GM12878 (cell line): ENCODE results near the gene ARMC3. TPM values are rescaled to one million over a fixed set of nuclear protein-coding genes. Genes with fewer than 3 reads are reported as not detected.

Experiments used
- ATAC-seq: fragments of 200-7000 bp; cut with Tn5 transposase; 3 replicates; pipeline ENCODE4 v1.9.1; 2020; ENCODE audit warnings: mild to moderate bottlenecking, moderate library complexity
- BruUV-seq: library from RNA; stranded (reverse); fragments of 400-500 nt; replicated peaks from 2 replicates; lab custom pipeline; 2021; lab: Mats Ljungman, UMichigan
- CTCF ChIA-PET: fragments of 300-600 bp; sonication (Branson Sonifier 250); formaldehyde crosslinking; extraction: SDS; loops from one replicate; lab custom pipeline; 2021; ENCODE audit warnings: inconsistent platforms; lab: Yijun Ruan, JAX
- POLR2A ChIA-PET: fragments of 350-600 bp; formaldehyde crosslinking; extraction: SDS; loops from one replicate; lab custom pipeline; 2021; ENCODE audit warnings: inconsistent platforms; lab: Charles Lee
- RAD21 ChIA-PET: fragments of 300-600 bp; sonication (Branson Sonifier 250); formaldehyde crosslinking; loops from one replicate; lab custom pipeline; 2023; ENCODE audit warnings: antibody characterized with exemption; ENCODE audit not compliant: unreplicated experiment; lab: Charles Lee
- SMC1A ChIA-PET: fragments of 300-600 bp; sonication (Branson Sonifier 250); formaldehyde crosslinking; loops from one replicate; lab custom pipeline; 2023; ENCODE audit not compliant: unreplicated experiment, uncharacterized antibody; lab: Charles Lee
- DNase-seq: peaks from one replicate; pipeline ENCODE4 v3.0.0-alpha.2; 2011; ENCODE audit warnings: low read depth, low spot score
- FAIRE-seq: peaks from 3 replicates; lab custom pipeline; 2011; peaks lifted over from hg19 to GRCh38; lab: Jason Lieb, UNC
- H2AFZ ChIP-seq: 2 replicates; pipeline ENCODE4 v1.6.0; 2011; ENCODE audit warnings: low read depth, low read length, control low read depth; ENCODE audit not compliant: control insufficient read depth
- H3K27ac ChIP-seq: 2 replicates; pipeline ENCODE4 v1.5.1; 2011; ENCODE audit warnings: control low read depth; ENCODE audit not compliant: control insufficient read depth, insufficient read depth
- H3K27me3 ChIP-seq, 2 experiments: replicated peaks in 1 of 2; 2 replicates each; pipeline versions ENCODE4 v1.6.0 to v1.6.1; 2011; ENCODE audit warnings: low read length in 1 of 2; ENCODE audit not compliant: control insufficient read depth in 2 of 2, insufficient read depth in 2 of 2
- H3K36me3 ChIP-seq, 2 experiments: 2 replicates each; pipeline ENCODE4 v1.5.1; 2011; ENCODE audit warnings: low read length in 1 of 2; ENCODE audit not compliant: control insufficient read depth in 2 of 2, insufficient read depth in 2 of 2
- H3K4me1 ChIP-seq: 2 replicates; pipeline ENCODE4 v1.6.1; 2011; ENCODE audit warnings: mild to moderate bottlenecking, low read length, moderate library complexity, mixed read lengths; ENCODE audit not compliant: control insufficient read depth, insufficient read depth
- H3K4me2 ChIP-seq: 2 replicates; pipeline ENCODE4 v1.6.0; 2011; ENCODE audit warnings: control low read depth; ENCODE audit not compliant: control insufficient read depth, insufficient read depth
- H3K4me3 ChIP-seq: fragments of 200-600 bp; sonication (generic); 2 replicates; pipeline ENCODE4 v1.5.1; 2016
- H3K79me2 ChIP-seq: 2 replicates; pipeline ENCODE4 v1.6.0; 2011; ENCODE audit warnings: low read length; ENCODE audit not compliant: control insufficient read depth, insufficient read depth
- H3K9ac ChIP-seq: 2 replicates; pipeline ENCODE4 v1.8.0; 2011; ENCODE audit warnings: low read length, control low read depth, mixed read lengths; ENCODE audit not compliant: control insufficient read depth, insufficient read depth
- H3K9me3 ChIP-seq: replicated peaks from 3 replicates; pipeline ENCODE4 v1.5.1; 2011; ENCODE audit warnings: mild to moderate bottlenecking, low read length; ENCODE audit not compliant: control insufficient read depth, insufficient read depth
- H4K20me1 ChIP-seq: 2 replicates; pipeline ENCODE4 v1.6.0; 2011; ENCODE audit not compliant: control insufficient read depth, insufficient read depth
- CREB1 ChIP-seq: IDR thresholded peaks from 2 replicates; pipeline ENCODE4 v1.6.1; 2012; ENCODE audit warnings: low read depth, mild to moderate bottlenecking, inconsistent platforms
- IKZF1 ChIP-seq: fragments of 450-650 bp; conservative IDR thresholded peaks from 2 replicates; pipeline ENCODE4 v1.6.1; 2017; ENCODE audit warnings: antibody characterized with exemption, mild to moderate bottlenecking
- KLF5 ChIP-seq: fragments of 450-650 bp; IDR thresholded peaks from 2 replicates; pipeline ENCODE4 v1.6.1; 2014; ENCODE audit warnings: mild to moderate bottlenecking; ENCODE audit not compliant: partially characterized antibody
- NFYA ChIP-seq: IDR thresholded peaks from 2 replicates; pipeline ENCODE4 v1.6.1; 2011; ENCODE audit warnings: low read depth, mild to moderate bottlenecking, low read length, improper control_type of control experiment, borderline replicate concordance
- SP1 ChIP-seq: IDR thresholded peaks from one replicate; pipeline ENCODE4 v1.6.1; 2011; ENCODE audit warnings: low read depth, low read length
- WGBS: methylation state at CpG from one replicate; pipeline ENCODE4 v1.1.6; 2016; ENCODE audit warnings: low lambda C conversion rate; ENCODE audit not compliant: insufficient replicate concordance, insufficient coverage; ENCODE audit errors: missing lambda C conversion rate; 5-methylcytosine and 5-hydroxymethylcytosine counted together
- in situ Hi-C: fragments of 300-500 bp; cut with MboI; formaldehyde crosslinking; loops from 9 replicates; pipeline ENCODE4 v1.14.3; 2018; ENCODE audit warnings: mixed read lengths
- intact Hi-C: fragments of 100-400 bp; cut with micrococcal nuclease; formaldehyde crosslinking; loops from one replicate; pipeline ENCODE4 v1.14.2; 2022; ENCODE audit not compliant: unreplicated experiment
- polyA plus RNA-seq, 11 experiments: library from polyadenylated mRNA; depleted of rRNA in 4 of 11; unstranded in 6 of 11; stranded (reverse) in 5 of 11; fragments of >200 nt; fragmentation: Nextera tagmentation in 4 of 11; fragmentation: Illumina TruSeq in 1 of 11; extraction: Ambion mirVana in 4 of 11; extraction: Trizol in 1 of 11; gene quantifications; 1 replicate in 1 of 11; 2 replicates in 10 of 11; pipeline versions ENCODE4 v1.2.1 to v1.2.3, GENCODE V29; 2011 to 2016; ENCODE audit warnings: inconsistent platforms in 2 of 11, missing spikeins in 2 of 11, low read depth in 1 of 11
- total RNA-seq, 4 experiments: library from RNA; depleted of rRNA in 3 of 4; stranded (reverse); fragments of >200 nt in 3 of 4; fragmentation: Illumina TruSeq in 1 of 4; extraction: Trizol in 1 of 4; gene quantifications; 2 replicates each; pipeline versions ENCODE4 v1.2.1 to v1.2.3, GENCODE V29; 2013 to 2021
- TF ChIP-seq, protein P1 (sequence below): fragments of 450-650 bp; formaldehyde crosslinking; IDR thresholded peaks from 2 replicates; pipeline ENCODE4 v1.4.0; 2022; ENCODE audit warnings: mild to moderate bottlenecking, moderate library complexity
- TF ChIP-seq, protein P2 (sequence below), 3 experiments: IDR thresholded peaks in 2 of 3; conservative IDR thresholded peaks in 1 of 3; 2 replicates each; pipeline ENCODE4 v1.5.1; 2011; ENCODE audit warnings: low read depth in 3 of 3, low read length in 3 of 3, mild to moderate bottlenecking in 3 of 3, control low read depth in 2 of 3, moderate library complexity in 2 of 3, inconsistent platforms in 1 of 3, mixed read lengths in 1 of 3; ENCODE audit not compliant: control insufficient read depth in 2 of 3, insufficient read depth in 1 of 3; ENCODE audit errors: extremely low read depth in 1 of 3

ARMC3 gene
- total and polyA plus RNA-seq, 10 of the 15 experiments (the other 5 are each of a cell fraction or from before 2014, with no cell fraction given) = 0.01 to 0.06 TPM; not detected in 8

DNA sequence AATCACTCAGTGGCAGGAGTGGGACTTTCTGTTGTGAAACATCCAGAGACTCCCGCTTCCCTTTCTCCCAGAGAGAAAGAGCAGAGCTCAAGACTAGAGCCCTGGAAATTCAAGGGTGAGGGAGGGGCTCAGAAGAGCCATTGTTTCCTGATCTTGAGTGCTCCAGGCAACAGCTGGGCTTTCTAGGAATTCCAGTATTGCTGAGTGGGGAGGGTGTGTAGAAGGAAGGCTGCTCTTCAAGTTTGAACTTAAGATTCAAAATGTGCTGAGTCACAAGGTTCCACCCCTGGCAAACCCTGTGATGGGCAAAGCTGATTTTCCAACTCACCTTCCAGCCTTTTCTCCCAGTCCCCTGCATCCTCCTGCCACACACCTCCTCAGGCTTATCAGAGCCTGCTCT is 125.2 kb downstream of the ARMC3 start:
- Histone ChIP-seq H3K9ac (no peak overlapping the region), H3K4me2 (no peak overlapping the region), H3K4me3 (no peak overlapping the region), H3K27me3 (no peaks in the 10 kb centered on the region)
- TF ChIP-seq, protein P1, sequence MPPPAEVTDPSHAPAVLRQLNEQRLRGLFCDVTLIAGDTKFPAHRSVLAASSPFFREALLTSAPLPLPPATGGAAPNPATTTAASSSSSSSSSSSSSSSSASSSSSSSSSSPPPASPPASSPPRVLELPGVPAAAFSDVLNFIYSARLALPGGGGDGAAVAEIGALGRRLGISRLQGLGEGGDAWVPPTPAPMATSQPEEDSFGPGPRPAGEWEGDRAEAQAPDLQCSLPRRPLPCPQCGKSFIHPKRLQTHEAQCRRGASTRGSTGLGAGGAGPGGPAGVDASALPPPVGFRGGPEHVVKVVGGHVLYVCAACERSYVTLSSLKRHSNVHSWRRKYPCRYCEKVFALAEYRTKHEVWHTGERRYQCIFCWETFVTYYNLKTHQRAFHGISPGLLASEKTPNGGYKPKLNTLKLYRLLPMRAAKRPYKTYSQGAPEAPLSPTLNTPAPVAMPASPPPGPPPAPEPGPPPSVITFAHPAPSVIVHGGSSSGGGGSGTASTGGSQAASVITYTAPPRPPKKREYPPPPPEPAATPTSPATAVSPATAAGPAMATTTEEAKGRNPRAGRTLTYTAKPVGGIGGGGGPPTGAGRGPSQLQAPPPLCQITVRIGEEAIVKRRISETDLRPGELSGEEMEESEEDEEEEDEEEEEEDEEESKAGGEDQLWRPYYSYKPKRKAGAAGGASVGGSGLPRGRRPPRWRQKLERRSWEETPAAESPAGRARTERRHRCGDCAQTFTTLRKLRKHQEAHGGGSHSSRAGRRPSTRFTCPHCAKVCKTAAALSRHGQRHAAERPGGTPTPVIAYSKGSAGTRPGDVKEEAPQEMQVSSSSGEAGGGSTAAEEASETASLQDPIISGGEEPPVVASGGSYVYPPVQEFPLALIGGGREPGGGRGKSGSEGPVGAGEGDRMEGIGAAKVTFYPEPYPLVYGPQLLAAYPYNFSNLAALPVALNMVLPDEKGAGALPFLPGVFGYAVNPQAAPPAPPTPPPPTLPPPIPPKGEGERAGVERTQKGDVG (CRISPR knock-in tag) = no peak
- TF ChIP-seq SP1 (no peak), KLF5 (no peak), NFYA (no peak), IKZF1 (no peak), CREB1 (no peak)
- TF ChIP-seq, protein P2, sequence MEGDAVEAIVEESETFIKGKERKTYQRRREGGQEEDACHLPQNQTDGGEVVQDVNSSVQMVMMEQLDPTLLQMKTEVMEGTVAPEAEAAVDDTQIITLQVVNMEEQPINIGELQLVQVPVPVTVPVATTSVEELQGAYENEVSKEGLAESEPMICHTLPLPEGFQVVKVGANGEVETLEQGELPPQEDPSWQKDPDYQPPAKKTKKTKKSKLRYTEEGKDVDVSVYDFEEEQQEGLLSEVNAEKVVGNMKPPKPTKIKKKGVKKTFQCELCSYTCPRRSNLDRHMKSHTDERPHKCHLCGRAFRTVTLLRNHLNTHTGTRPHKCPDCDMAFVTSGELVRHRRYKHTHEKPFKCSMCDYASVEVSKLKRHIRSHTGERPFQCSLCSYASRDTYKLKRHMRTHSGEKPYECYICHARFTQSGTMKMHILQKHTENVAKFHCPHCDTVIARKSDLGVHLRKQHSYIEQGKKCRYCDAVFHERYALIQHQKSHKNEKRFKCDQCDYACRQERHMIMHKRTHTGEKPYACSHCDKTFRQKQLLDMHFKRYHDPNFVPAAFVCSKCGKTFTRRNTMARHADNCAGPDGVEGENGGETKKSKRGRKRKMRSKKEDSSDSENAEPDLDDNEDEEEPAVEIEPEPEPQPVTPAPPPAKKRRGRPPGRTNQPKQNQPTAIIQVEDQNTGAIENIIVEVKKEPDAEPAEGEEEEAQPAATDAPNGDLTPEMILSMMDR (IDR thresholded peaks at IDR 0.05 in 2 of 3, conservative IDR thresholded peaks at IDR 0.05 in 1 of 3; ENCODE audit: control insufficient read depth in 2 of 3, extremely low read depth in 1 of 3, insufficient read depth in 1 of 3, low read depth in 3 of 3, low read length in 3 of 3) = no peak
- TF ChIP-seq, all 136 proteins: peak for 0
- DNase-seq (no peak), FAIRE-seq (no peak), ATAC-seq (no peak)
- BruUV-seq = no TSS peak
- in situ Hi-C loops (no loop called here), intact Hi-C loops (no loop called here)
- SMC1A ChIA-PET = no interaction called here
- H4K20me1 ChIP-seq = no peaks in the 10 kb centered on the region
- POLR2A ChIA-PET = no interaction called here
- WGBS = 27% methylated on average over 1 of the region's 1 CpG
- no peak overlapping the region for H2AFZ ChIP-seq
- CTCF ChIA-PET = no interaction called here
- RAD21 ChIA-PET = no interaction called here
- H3K9me3 ChIP-seq = no peaks in the 10 kb centered on the region
- no peak overlapping the region for H3K27ac ChIP-seq
- H3K4me1 ChIP-seq = no peaks in the 10 kb centered on the region
- H3K36me3 ChIP-seq = no peaks in the 10 kb centered on the region
- no peaks in the 10 kb centered on the region for H3K79me2 ChIP-seq
